ENCODE data around the gene SERPINE1.
"Not testable (repeated sequence)": the region's sequence is repeated elsewhere in the genome, so short reads cannot be mapped to it uniquely, and the experiment has no call there.

SERPINE1 gene

GRCh38 chr7:101124376-101125056 lies 2.4 kb upstream of the SERPINE1 start:
- H3K36me3 Mint-ChIP-seq (ENCODE audit: low read depth) = no peaks in the 10 kb centered on the region

GRCh38 chr7:101125989-101126650 lies 784 bp upstream of the SERPINE1 start:
- H3K4me3 Mint-ChIP-seq = no peak overlapping the region
- peaks cover 59% of the 10 kb centered on the region for H3K27me3 Mint-ChIP-seq (ENCODE audit: low read depth)
- H3K36me3 Mint-ChIP-seq (ENCODE audit: low read depth) = no peaks in the 10 kb centered on the region
- peak overlapping the region; percentile 17 for H3K27ac Mint-ChIP-seq
- H3K4me1 Mint-ChIP-seq (ENCODE audit: low read depth) = peaks cover 33% of the 10 kb centered on the region
- H3K9me3 Mint-ChIP-seq = no peaks in the 10 kb centered on the region

More at GRCh38 chr7:101124376-101125056, 2.4 kb upstream of the SERPINE1 start:
- Mint-ChIP-seq H3K4me3 (peak overlapping the region; percentile 48), H3K27ac (peak overlapping the region; percentile 59), H3K27me3 (ENCODE audit: low read depth) (peaks cover 56% of the 10 kb centered on the region), H3K9me3 (no peaks in the 10 kb centered on the region), H3K4me1 (ENCODE audit: low read depth) (peaks cover 33% of the 10 kb centered on the region)

- peaks cover 27% of the 10 kb centered on the region for H3K4me1 Mint-ChIP-seq (ENCODE audit: low read depth)
- H3K9me3 Mint-ChIP-seq = no peaks in the 10 kb centered on the region
- H3K27me3 Mint-ChIP-seq (ENCODE audit: low read depth) = peaks cover 60% of the 10 kb centered on the region
- H3K27ac Mint-ChIP-seq = no peak overlapping the region
- H3K4me3 Mint-ChIP-seq = peak overlapping the region; percentile 72
- no peaks in the 10 kb centered on the region for H3K36me3 Mint-ChIP-seq (ENCODE audit: low read depth)
Observed at GRCh38 chr7:101127460-101128039, 646 bp downstream of the SERPINE1 start.

- Mint-ChIP-seq H3K36me3 (ENCODE audit: low read depth) (no peaks in the 10 kb centered on the region), H3K4me1 (ENCODE audit: low read depth) (peaks cover 26% of the 10 kb centered on the region), H3K9me3 (no peaks in the 10 kb centered on the region), H3K4me3 (no peak overlapping the region), H3K27ac (peak overlapping the region; percentile 43), H3K27me3 (ENCODE audit: low read depth) (peaks cover 59% of the 10 kb centered on the region)
Observed at GRCh38 chr7:101128040-101128834, 1.3 kb downstream of the SERPINE1 start.

GRCh38 chr7:101129603-101130117 lies 2.8 kb downstream of the SERPINE1 start:
- Mint-ChIP-seq H3K27me3 (ENCODE audit: low read depth) (peaks cover 62% of the 10 kb centered on the region), H3K9me3 (no peaks in the 10 kb centered on the region)

GRCh38 chr7:101132626-101133600 lies 6.0 kb downstream of the SERPINE1 start:
- Mint-ChIP-seq H3K27me3 (ENCODE audit: low read depth) (peaks cover 67% of the 10 kb centered on the region), H3K4me1 (ENCODE audit: low read depth) (peaks cover 11% of the 10 kb centered on the region)
- H3K36me3 Mint-ChIP-seq (ENCODE audit: low read depth); H3K27ac Mint-ChIP-seq; H3K4me3 Mint-ChIP-seq; H3K9me3 Mint-ChIP-seq: not testable (repeated sequence)

More at GRCh38 chr7:101129603-101130117, 2.8 kb downstream of the SERPINE1 start:
- no peak overlapping the region for H3K27ac Mint-ChIP-seq
- no peaks in the 10 kb centered on the region for H3K36me3 Mint-ChIP-seq (ENCODE audit: low read depth)
- H3K4me1 Mint-ChIP-seq (ENCODE audit: low read depth) = peaks cover 25% of the 10 kb centered on the region
- H3K4me3 Mint-ChIP-seq = no peak overlapping the region

- H3K4me3 Mint-ChIP-seq = no peak overlapping the region
- no peak overlapping the region for H3K27ac Mint-ChIP-seq
- no peaks in the 10 kb centered on the region for H3K36me3 Mint-ChIP-seq (ENCODE audit: low read depth)
- H3K27me3 Mint-ChIP-seq (ENCODE audit: low read depth) = peaks cover 67% of the 10 kb centered on the region
- H3K4me1 Mint-ChIP-seq (ENCODE audit: low read depth) = peaks cover 17% of the 10 kb centered on the region
- H3K9me3 Mint-ChIP-seq = no peaks in the 10 kb centered on the region
Observed at GRCh38 chr7:101133621-101134398, 6.9 kb downstream of the SERPINE1 start.

- Mint-ChIP-seq H3K27me3 (ENCODE audit: low read depth) (peaks cover 63% of the 10 kb centered on the region), H3K27ac (no peak overlapping the region), H3K36me3 (ENCODE audit: low read depth) (no peaks in the 10 kb centered on the region), H3K4me3 (no peak overlapping the region), H3K9me3 (no peaks in the 10 kb centered on the region), H3K4me1 (ENCODE audit: low read depth) (peaks cover 17% of the 10 kb centered on the region)
Observed at GRCh38 chr7:101134399-101134980, 7.6 kb downstream of the SERPINE1 start.

GRCh38 chr7:101137651-101138212 lies 10.8 kb downstream of the SERPINE1 start:
- Mint-ChIP-seq H3K9me3 (no peaks in the 10 kb centered on the region), H3K4me1 (ENCODE audit: low read depth) (peaks cover 20% of the 10 kb centered on the region), H3K27ac (no peak overlapping the region), H3K4me3 (peak overlapping the region; percentile 10), H3K36me3 (ENCODE audit: low read depth) (no peaks in the 10 kb centered on the region), H3K27me3 (ENCODE audit: low read depth) (peaks cover 47% of the 10 kb centered on the region)

- Mint-ChIP-seq H3K9me3 (no peaks in the 10 kb centered on the region), H3K27ac (peak overlapping the region; percentile 59), H3K4me3 (peak overlapping the region; percentile 53), H3K4me1 (ENCODE audit: low read depth) (peaks cover 23% of the 10 kb centered on the region), H3K27me3 (ENCODE audit: low read depth) (peaks cover 48% of the 10 kb centered on the region), H3K36me3 (ENCODE audit: low read depth) (no peaks in the 10 kb centered on the region)
Observed at GRCh38 chr7:101138213-101138870, 11.4 kb downstream of the SERPINE1 start.

GRCh38 chr7:101140339-101140699 lies 13.4 kb downstream of the SERPINE1 start:
- Mint-ChIP-seq H3K27ac (no peak overlapping the region), H3K36me3 (ENCODE audit: low read depth) (no peaks in the 10 kb centered on the region), H3K4me1 (ENCODE audit: low read depth) (peaks cover 25% of the 10 kb centered on the region), H3K27me3 (ENCODE audit: low read depth) (peaks cover 45% of the 10 kb centered on the region), H3K9me3 (no peaks in the 10 kb centered on the region), H3K4me3 (no peak overlapping the region)

- Mint-ChIP-seq H3K4me3 (no peak overlapping the region), H3K4me1 (ENCODE audit: low read depth) (peaks cover 25% of the 10 kb centered on the region), H3K27me3 (ENCODE audit: low read depth) (peaks cover 45% of the 10 kb centered on the region), H3K36me3 (ENCODE audit: low read depth) (no peaks in the 10 kb centered on the region), H3K27ac (no peak overlapping the region), H3K9me3 (no peaks in the 10 kb centered on the region)
Observed at GRCh38 chr7:101140746-101141382, 14.0 kb downstream of the SERPINE1 start.
